ENCODE data around the gene UNC80. TPM values are rescaled to one million over a fixed set of nuclear protein-coding genes. Genes with fewer than 3 reads are reported as not detected.

The UNC80 gene
- polyA plus RNA-seq, 3 donors, result under 0.01 TPM; not detected in 2

- intact Hi-C loops (cut with micrococcal nuclease), result no loop called here
- TF ChIP-seq CTCF (IDR thresholded peaks at IDR 0.05), result no peak
- H2AFZ ChIP-seq (ENCODE audit: insufficient read depth, low read depth, low read length, poor library complexity, severe bottlenecking), result no peak overlapping the region
- no peak overlapping the region for H3K27ac Mint-ChIP-seq
- peaks cover 83 to 89% of the 10 kb centered on the region in 2 donors for H3K36me3 Mint-ChIP-seq
- H3K79me2 ChIP-seq (ENCODE audit: insufficient read depth, low read length), result peaks cover 21% of the 10 kb centered on the region
- no peak overlapping the region for H3K9ac ChIP-seq (ENCODE audit: insufficient read depth, low read length, poor library complexity, severe bottlenecking)
- peaks cover 18% of the 10 kb centered on the region for H4K20me1 ChIP-seq (ENCODE audit: insufficient read depth, low read length)
- no peak overlapping the region for H3K4me3 Mint-ChIP-seq
- no peaks in the 10 kb centered on the region for H3K9me3 ChIP-seq (replicated peaks in 1 of 2; ENCODE audit: control insufficient read depth in 1 of 2, insufficient read depth in 1 of 2, low read length in 2 of 2)
- no peaks in the 10 kb centered on the region for H3K27me3 Mint-ChIP-seq (ENCODE audit: low read depth in 3 of 3)
- H3K4me2 ChIP-seq (replicated peaks; ENCODE audit: extremely low read depth, low read length, poor library complexity, severe bottlenecking), result no peak overlapping the region
- no CpG with 5 or more reads among the region's 1 CpG for WGBS (ENCODE audit: insufficient coverage)
- H3K27ac ChIP-seq (ENCODE audit: low read depth in 1 of 2, low read length in 2 of 2), result no peak overlapping the region
- H3K4me1 Mint-ChIP-seq, result no peaks in the 10 kb centered on the region
- H3K27me3 ChIP-seq (ENCODE audit: control insufficient read depth in 2 of 2, insufficient read depth in 2 of 2, low read length in 2 of 2), result no peaks in the 10 kb centered on the region
- no peaks in the 10 kb centered on the region for H3K4me1 ChIP-seq (ENCODE audit: control insufficient read depth in 1 of 2, insufficient read depth in 2 of 2, low read length in 2 of 2)
- DNase-seq, result no peak
- peaks cover 97 to 99% of the 10 kb centered on the region in 2 donors for H3K36me3 ChIP-seq (replicated peaks in 1 of 2; ENCODE audit: control insufficient read depth in 1 of 2, insufficient read depth in 2 of 2, low read length in 2 of 2)
- H3K9me3 Mint-ChIP-seq, result no peaks in the 10 kb centered on the region
- no peak overlapping the region for H3K4me3 ChIP-seq (replicated peaks in 1 of 3; ENCODE audit: low read depth in 2 of 3, low read length in 3 of 3)
Measured at GRCh38 chr2:210020138-210020537, 248.5 kb downstream of the UNC80 start.

GRCh38 chr2:210022824-210023223, 251.2 kb downstream of the UNC80 start:
- Histone ChIP-seq H2AFZ (ENCODE audit: insufficient read depth, low read depth, low read length, poor library complexity, severe bottlenecking) (no peak overlapping the region), H3K36me3 (replicated peaks in 1 of 2; ENCODE audit: control insufficient read depth in 1 of 2, insufficient read depth in 2 of 2, low read length in 2 of 2) (peaks cover 73 to 99% of the 10 kb centered on the region in 2 donors), H3K27me3 (ENCODE audit: control insufficient read depth in 2 of 2, insufficient read depth in 2 of 2, low read length in 2 of 2) (no peaks in the 10 kb centered on the region), H3K4me2 (replicated peaks; ENCODE audit: extremely low read depth, low read length, poor library complexity, severe bottlenecking) (no peak overlapping the region), H3K9ac (ENCODE audit: insufficient read depth, low read length, poor library complexity, severe bottlenecking) (no peak overlapping the region), H4K20me1 (ENCODE audit: insufficient read depth, low read length) (peaks cover 5% of the 10 kb centered on the region), H3K27ac (ENCODE audit: low read depth in 1 of 2, low read length in 2 of 2) (no peak overlapping the region), H3K79me2 (ENCODE audit: insufficient read depth, low read length) (no peaks in the 10 kb centered on the region), H3K9me3 (replicated peaks in 1 of 2; ENCODE audit: control insufficient read depth in 1 of 2, insufficient read depth in 1 of 2, low read length in 2 of 2) (no peaks in the 10 kb centered on the region), H3K4me3 (replicated peaks in 1 of 3; ENCODE audit: low read depth in 2 of 3, low read length in 3 of 3) (no peak overlapping the region), H3K4me1 (ENCODE audit: control insufficient read depth in 1 of 2, insufficient read depth in 2 of 2, low read length in 2 of 2) (no peaks in the 10 kb centered on the region)
- Mint-ChIP-seq H3K9me3 (no peaks in the 10 kb centered on the region), H3K27me3 (ENCODE audit: low read depth in 3 of 3) (no peaks in the 10 kb centered on the region), H3K4me3 (no peak overlapping the region), H3K36me3 (peaks cover 71 to 81% of the 10 kb centered on the region in 2 donors), H3K27ac (no peak overlapping the region), H3K4me1 (no peaks in the 10 kb centered on the region)
- intact Hi-C loops (cut with micrococcal nuclease), result no loop called here
- no peak for TF ChIP-seq CTCF (IDR thresholded peaks at IDR 0.05)
- no peak for DNase-seq
- WGBS (ENCODE audit: insufficient coverage), result no CpG with 5 or more reads among the region's 3 CpGs
